ENCODE results near the gene ACAP3. TPM values are rescaled to one million over a fixed set of nuclear protein-coding genes. Genes with fewer than 3 reads are reported as not detected.

ACAP3 gene
- total and polyA plus RNA-seq, 7 donors = 7.2 to 57.1 (median 23.5) TPM

DNA sequence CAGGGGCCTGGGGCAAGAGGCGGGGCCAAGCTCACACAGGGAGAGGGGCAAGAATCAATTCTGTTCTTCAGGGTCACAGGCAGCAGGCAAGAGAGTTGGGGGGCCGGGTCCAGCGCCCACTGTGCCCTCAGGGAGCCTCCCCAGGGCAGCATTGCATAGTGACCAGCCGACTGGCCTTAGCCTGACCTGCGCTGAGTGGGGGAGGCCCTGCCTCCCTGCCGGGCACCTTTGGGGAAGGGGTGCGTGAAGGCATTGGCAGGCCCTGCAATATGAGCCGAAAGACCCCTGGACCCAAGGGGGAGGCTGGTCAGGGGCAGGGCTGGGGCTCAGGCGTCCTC is 15.3 kb downstream of the ACAP3 start:
- WGBS, 2 donors = 89 to 92% methylated on average over 9 of the region's 9 CpGs
- Histone ChIP-seq H3K27me3 (peaks cover 0 to 6% (median 1%) of the 10 kb centered on the region in 3 donors), H3K36me3 (peaks cover 0 to 36% (median 9%) of the 10 kb centered on the region in 4 donors), H3K27ac (no peak overlapping the region), H3K9me3 (no peaks in the 10 kb centered on the region), H3K4me1 (peaks cover 0 to 9% (median 4%) of the 10 kb centered on the region in 4 donors), H3K4me3 (no peak overlapping the region)
- DNase-seq = no peak
- intact Hi-C loops (cut with DNase I) = no loop called here
- TF ChIP-seq, protein P1, sequence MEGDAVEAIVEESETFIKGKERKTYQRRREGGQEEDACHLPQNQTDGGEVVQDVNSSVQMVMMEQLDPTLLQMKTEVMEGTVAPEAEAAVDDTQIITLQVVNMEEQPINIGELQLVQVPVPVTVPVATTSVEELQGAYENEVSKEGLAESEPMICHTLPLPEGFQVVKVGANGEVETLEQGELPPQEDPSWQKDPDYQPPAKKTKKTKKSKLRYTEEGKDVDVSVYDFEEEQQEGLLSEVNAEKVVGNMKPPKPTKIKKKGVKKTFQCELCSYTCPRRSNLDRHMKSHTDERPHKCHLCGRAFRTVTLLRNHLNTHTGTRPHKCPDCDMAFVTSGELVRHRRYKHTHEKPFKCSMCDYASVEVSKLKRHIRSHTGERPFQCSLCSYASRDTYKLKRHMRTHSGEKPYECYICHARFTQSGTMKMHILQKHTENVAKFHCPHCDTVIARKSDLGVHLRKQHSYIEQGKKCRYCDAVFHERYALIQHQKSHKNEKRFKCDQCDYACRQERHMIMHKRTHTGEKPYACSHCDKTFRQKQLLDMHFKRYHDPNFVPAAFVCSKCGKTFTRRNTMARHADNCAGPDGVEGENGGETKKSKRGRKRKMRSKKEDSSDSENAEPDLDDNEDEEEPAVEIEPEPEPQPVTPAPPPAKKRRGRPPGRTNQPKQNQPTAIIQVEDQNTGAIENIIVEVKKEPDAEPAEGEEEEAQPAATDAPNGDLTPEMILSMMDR (IDR thresholded peaks at IDR 0.05) = no peak
- no peak for TF ChIP-seq EP300 (IDR thresholded peaks at IDR 0.05)
- no peak for TF ChIP-seq POLR2AphosphoS5 (IDR thresholded peaks at IDR 0.05)
- no peak for TF ChIP-seq POLR2A (IDR thresholded peaks at IDR 0.05)

DNA sequence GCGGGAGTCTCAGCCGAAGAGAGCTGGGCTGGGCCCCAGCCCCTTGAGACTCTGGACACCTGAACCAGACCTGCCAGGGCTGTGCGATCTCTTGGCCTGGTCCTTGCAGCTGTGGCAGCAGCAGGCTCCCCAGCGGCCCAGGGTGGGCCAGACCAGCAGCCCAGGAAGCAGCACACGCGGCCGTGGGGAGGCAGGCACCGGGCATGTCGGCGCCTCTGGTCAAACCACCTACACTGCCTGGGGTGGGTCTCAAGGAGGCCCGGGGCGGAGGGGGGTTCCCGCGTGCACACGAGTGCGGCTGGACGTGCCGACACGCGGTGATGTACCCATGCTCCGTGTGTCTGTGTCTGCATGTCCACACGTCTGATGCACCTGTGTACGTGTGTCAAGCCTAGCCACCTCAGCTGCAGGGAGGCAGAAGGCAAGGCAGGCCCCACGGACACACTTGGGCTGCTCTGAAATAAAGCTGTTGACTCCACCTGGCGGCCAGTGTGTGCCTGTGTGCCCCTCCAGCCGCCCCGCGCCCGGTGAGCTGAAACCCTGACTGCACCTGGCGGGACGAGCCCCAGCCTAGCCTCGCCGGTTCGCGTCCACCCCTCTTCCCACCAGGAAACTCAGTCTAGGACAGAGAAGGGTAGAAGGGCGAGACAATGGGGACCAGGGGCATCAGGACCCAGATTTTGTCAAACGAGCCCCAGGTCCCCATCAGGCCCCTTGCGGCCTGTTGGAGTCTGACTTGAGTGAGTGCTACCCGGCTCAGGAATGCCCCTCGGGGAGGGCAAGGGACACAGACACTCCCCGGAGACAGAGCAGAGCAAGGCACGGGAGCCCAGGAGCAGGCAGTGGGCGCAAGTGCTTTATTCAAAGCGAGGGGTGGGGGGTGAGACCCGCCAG is 15.9 kb downstream of the ACAP3 start:
- intact Hi-C loops (cut with DNase I) = no loop called here
- peak; percentile 84 for DNase-seq
- Histone ChIP-seq H3K27me3 (peaks cover 0 to 12% (median 7%) of the 10 kb centered on the region in 3 donors), H3K36me3 (peaks cover 0 to 34% (median 9%) of the 10 kb centered on the region in 4 donors), H3K4me3 (no peak overlapping the region), H3K4me1 (peaks cover 0 to 9% (median 4%) of the 10 kb centered on the region in 4 donors), H3K27ac (no peak overlapping the region), H3K9me3 (no peaks in the 10 kb centered on the region)
- WGBS, 2 donors = 19 to 47% methylated on average over 45 of the region's 45 CpGs
- no peak for TF ChIP-seq POLR2A (IDR thresholded peaks at IDR 0.05)
- no peak for TF ChIP-seq EP300 (IDR thresholded peaks at IDR 0.05)
- TF ChIP-seq, protein P1 (IDR thresholded peaks at IDR 0.05) = peak; percentile 52 to 68 (median 63)
- no peak for TF ChIP-seq POLR2AphosphoS5 (IDR thresholded peaks at IDR 0.05)

DNA sequence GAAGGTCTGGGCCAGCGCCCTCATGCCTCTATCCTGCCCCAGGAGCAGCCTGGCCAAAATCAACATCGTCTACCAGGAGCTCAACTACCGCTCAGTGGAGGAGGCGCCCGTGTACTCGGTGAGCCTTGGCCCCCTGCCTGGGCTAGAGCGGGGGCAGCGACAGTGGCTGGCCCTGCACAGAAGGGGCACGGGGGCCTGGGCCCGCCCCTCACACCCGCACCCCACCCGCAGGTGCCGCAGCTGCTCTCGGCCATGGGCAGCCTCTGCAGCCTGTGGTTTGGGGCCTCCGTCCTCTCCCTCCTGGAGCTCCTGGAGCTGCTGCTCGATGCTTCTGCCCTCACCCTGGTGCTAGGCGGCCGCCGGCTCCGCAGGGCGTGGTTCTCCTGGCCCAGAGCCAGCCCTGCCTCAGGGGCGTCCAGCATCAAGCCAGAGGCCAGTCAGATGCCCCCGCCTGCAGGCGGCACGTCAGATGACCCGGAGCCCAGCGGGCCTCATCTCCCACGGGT is 16.7 kb downstream of the ACAP3 start:
- H3K27me3 ChIP-seq = peaks cover 4 to 19% (median 14%) of the 10 kb centered on the region in 3 donors
- 16 to 56% methylated on average over 28 of the region's 28 CpGs for WGBS, 2 donors
- H3K27ac ChIP-seq = no peak overlapping the region
- H3K9me3 ChIP-seq = no peaks in the 10 kb centered on the region
- intact Hi-C loops (cut with DNase I) = no loop called here
- peaks cover 0 to 26% (median 5%) of the 10 kb centered on the region in 4 donors for H3K36me3 ChIP-seq
- no peak overlapping the region for H3K4me3 ChIP-seq
- peaks cover 0 to 9% (median 4%) of the 10 kb centered on the region in 4 donors for H3K4me1 ChIP-seq
- no peak for DNase-seq
- TF ChIP-seq POLR2AphosphoS5 (IDR thresholded peaks at IDR 0.05) (no peak), EP300 (IDR thresholded peaks at IDR 0.05) (no peak), POLR2A (IDR thresholded peaks at IDR 0.05) (no peak)
- TF ChIP-seq, protein P1 (IDR thresholded peaks at IDR 0.05) = no peak

DNA sequence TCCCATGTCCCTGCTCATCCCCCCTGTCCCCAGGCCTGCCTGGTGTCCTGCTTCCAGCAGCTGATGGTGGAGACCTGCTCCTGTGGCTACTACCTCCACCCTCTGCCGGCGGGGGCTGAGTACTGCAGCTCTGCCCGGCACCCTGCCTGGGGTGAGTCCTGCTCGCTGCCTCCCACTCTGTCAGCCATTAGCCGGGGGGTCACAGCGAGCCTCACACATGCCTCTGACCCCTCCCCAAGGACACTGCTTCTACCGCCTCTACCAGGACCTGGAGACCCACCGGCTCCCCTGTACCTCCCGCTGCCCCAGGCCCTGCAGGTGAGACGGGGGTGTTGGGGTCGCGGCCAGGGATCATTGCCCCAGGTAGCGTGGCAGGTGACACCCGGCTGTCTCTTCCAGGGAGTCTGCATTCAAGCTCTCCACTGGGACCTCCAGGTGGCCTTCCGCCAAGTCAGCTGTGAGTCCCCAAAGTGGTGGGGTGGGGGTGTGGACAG is 17.4 kb downstream of the ACAP3 start:
- H3K4me1 ChIP-seq = peaks cover 0 to 9% (median 4%) of the 10 kb centered on the region in 4 donors
- no peaks in the 10 kb centered on the region for H3K9me3 ChIP-seq
- no peak for DNase-seq
- H3K27ac ChIP-seq = no peak overlapping the region
- TF ChIP-seq EP300 (IDR thresholded peaks at IDR 0.05) = no peak
- no peak for TF ChIP-seq POLR2AphosphoS5 (IDR thresholded peaks at IDR 0.05)
- TF ChIP-seq POLR2A (IDR thresholded peaks at IDR 0.05) = no peak
- TF ChIP-seq, protein P1 (IDR thresholded peaks at IDR 0.05) = peak; percentile 33 to 67 (median 54)
- H3K27me3 ChIP-seq = peaks cover 11 to 27% (median 22%) of the 10 kb centered on the region in 3 donors
- 38 to 52% methylated on average over 15 of the region's 15 CpGs for WGBS, 2 donors
- intact Hi-C loops (cut with DNase I) = loop anchor here (1.0 kb wide), 1 partner anchor 168 kb away; no protein-coding TSS in a partner anchor
- H3K36me3 ChIP-seq = peaks cover 0 to 18% (median 1%) of the 10 kb centered on the region in 4 donors
- H3K4me3 ChIP-seq = no peak overlapping the region

Measured in sigmoid colon (tissue), 7 donors.